HG03064 (cell line): Measurements from ENCODE around the gene RBBP7.
"Not testable (repeated sequence)": the region's sequence is repeated elsewhere in the genome, so short reads cannot be mapped to it uniquely, and the experiment has no call there.

Experiments
- ATAC-seq: cut with Tn5 transposase; IDR thresholded peaks from one replicate; pipeline ENCODE4 v1.9.1; 2021; ENCODE audit warnings: low read depth; ENCODE audit not compliant: unreplicated experiment

Gene RBBP7

DNA sequence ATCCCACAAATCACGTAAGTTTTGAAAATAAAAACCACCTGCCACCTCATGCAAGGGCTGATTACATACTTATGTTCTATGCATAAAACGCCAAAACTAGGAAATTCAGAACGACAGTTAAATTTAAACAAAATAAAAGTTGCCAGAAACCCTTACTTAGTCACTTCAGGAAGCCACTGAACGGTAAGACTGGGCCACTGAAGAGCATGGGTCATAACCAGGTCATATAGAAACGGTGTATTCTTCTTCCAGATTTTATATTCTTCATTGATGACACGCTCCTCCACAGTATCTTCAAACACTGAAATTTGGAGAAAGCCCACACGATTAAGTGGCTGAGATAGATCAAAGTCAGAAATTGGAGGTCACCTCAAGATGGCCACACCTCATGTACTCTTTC is 1.2 kb downstream of the RBBP7 start:
- ATAC-seq = no peak

- ATAC-seq = no peak
Observed at GRCh38 chrX:16867947-16868346, 2.2 kb downstream of the RBBP7 start.

DNA sequence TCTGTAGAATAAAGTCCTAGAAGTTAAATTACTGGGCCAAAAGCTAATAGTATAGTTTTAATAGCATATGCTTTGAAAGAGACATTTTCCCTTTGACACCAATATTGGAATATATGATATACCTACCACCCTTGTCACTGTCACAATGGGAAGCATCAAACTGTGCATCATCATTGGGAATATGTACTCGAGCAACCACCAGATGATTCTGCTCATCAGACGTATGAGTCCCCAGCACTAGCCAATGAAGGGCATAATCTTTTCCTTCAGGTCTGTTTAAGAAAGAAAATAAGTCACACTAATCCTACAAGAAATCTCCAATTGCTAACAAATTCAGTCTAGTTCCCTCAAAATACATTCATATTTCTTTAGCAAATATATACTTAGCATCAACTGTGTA is 7.3 kb downstream of the RBBP7 start:
- ATAC-seq = no peak

DNA sequence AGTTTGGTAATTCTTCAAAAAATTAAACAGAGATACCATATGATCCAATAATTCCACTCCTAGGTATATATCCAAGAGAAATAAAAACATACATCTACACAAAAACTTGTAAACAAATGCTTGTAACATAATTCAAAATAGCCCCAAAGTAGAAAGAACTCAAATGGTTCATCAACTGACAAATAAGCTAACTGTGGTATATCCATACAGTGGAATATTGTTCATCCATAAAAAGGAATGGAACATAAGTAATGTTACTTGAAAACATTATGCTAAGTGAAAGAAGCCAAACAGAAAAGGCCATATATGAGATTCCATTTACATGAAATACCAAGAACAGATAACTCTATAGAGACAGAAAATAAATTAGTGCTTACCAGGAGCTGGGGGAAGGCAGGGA is 13.4 kb downstream of the RBBP7 start:
- ATAC-seq = no peak

DNA sequence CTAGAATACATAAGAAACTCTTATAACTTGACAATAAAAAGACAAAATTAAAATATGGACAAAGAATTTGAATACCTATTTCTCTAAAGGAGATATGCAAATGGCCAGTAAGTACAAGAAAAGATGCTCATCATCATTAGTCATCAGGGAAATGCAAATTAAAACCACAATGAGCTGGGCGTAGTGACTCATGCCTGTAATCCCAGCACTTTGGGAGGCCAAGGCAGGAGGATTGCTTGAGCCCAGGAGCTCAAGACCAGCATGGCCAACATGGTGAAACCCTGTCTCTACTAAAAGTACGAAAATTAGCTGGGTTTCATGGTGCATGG is 14.1 kb downstream of the RBBP7 start:
- ATAC-seq = not testable (repeated sequence)

GRCh38 chrX:16855363-16856075 is 14.6 kb downstream of the RBBP7 start:
- no peak for ATAC-seq

- no peak for ATAC-seq
Observed at GRCh38 chrX:16853537-16853936, 16.6 kb downstream of the RBBP7 start.

GRCh38 chrX:16852617-16853179 is 17.5 kb downstream of the RBBP7 start:
- ATAC-seq = no peak

GRCh38 chrX:16851827-16852226 is 18.3 kb downstream of the RBBP7 start:
- ATAC-seq = no peak

GRCh38 chrX:16851421-16851820 is 18.7 kb downstream of the RBBP7 start:
- no peak for ATAC-seq

DNA sequence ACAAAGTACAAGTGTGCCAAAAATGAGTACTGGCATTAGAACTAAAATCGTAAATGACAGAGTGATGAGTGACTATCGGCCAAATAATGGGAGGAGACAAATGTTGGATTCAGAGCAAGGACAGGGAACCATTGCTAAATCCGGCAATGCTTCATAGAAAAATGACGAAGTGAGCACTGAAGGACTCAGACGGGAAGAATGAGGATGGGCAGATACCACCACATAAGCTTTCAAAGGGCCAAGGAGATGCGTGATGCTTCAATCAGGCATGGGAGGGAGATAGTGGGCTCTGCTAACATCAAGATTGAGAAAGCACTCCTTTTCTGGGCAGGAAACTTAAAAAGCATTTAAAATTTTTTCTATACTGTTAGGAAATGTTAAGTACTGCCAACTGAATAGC is 21.6 kb downstream of the RBBP7 start:
- ATAC-seq = no peak

GRCh38 chrX:16845686-16846085 is 24.5 kb downstream of the RBBP7 start:
- ATAC-seq = no peak

- ATAC-seq = no peak
Observed at GRCh38 chrX:16843208-16843909, 26.8 kb downstream of the RBBP7 start.

- no peak for ATAC-seq
Observed at GRCh38 chrX:16842684-16843083, 27.5 kb downstream of the RBBP7 start.

- ATAC-seq = no peak
Observed at GRCh38 chrX:16839852-16840460, 30.2 kb downstream of the RBBP7 start.

DNA sequence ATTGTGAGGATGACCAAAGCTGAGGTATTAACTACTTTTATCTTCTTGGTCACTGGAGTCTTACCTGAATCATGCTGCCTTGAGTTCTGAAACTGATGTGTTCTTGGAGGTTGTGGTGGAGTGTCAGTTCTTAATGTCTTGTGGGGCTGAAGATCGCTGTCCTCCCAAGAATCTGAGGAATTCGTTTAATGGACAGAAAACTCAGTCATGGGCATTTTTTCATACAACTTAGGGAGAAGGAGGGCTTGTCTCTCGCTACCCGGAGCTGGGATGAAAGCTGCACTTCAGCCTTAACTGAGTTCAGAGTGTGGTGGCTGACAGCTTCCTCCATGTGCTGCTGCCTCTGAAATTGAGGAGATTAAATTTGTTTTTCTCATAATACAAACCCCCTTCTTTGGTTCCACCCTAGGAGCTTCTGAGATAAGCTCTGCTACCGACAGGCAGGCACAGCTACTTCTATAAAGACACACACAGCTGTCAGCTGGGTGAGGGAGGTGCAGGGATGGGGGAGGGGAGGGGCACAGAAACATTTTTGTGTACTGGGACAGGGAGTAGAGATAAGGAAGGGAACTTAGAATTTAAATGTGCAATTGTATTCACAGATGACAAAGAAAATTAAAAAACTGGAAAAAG is 30.8 kb downstream of the RBBP7 start:
- ATAC-seq = no peak

- no peak for ATAC-seq
Observed at GRCh38 chrX:16838202-16839066, 31.7 kb downstream of the RBBP7 start.

GRCh38 chrX:16836371-16836770 is 33.8 kb downstream of the RBBP7 start:
- no peak for ATAC-seq

DNA sequence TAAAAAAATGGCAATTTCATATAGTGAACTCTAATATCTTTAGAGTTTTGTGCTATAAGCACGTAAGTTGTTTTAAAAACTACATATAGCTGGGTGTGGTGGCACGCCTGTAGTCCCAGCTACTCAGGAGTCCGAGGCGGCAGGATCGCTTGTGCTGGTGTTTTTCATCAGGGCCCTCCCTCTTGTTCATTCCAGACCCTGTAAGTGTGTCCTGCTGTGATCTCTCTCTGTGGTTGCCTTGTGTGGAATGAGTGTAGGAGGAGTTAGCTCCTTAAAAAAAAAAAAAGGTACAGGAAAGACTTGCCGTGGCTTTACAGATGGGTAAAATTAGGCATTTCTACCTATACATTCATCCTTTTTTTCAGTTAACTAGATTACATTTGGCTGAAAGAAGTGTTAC is 35.4 kb downstream of the RBBP7 start:
- no peak for ATAC-seq

DNA sequence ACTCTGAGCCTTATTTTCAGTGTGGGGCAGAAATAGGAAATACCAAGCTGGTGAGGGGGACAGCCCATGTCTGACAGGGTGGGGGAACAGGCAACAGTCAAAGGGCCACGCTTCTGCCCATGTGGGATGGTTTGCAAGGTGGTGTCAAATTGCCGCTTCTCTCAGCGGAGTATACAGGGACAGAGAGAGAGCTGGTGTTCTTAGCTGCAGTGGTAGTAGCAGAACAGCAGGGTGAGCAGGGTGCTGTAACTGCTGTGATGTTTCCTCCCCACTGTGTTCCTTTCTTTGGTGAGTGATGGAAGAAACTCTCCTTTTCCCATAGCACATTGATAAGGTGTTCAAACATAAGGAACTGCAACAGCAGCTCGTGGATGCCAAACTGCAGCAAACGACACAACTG is 37.9 kb downstream of the RBBP7 start:
- no peak for ATAC-seq
